Measurements from ENCODE around the gene FAM193B.

The FAM193B gene

GRCh38 chr5:177515580-177515979 lies 38.8 kb downstream of the FAM193B start:
- DNase-seq (ENCODE audit: low spot score), result no peak

GRCh38 chr5:177514541-177514940 lies 39.8 kb downstream of the FAM193B start:
- DNase-seq (ENCODE audit: low spot score), result no peak

- DNase-seq (ENCODE audit: low spot score), result no peak
Measured at GRCh38 chr5:177513500-177513899, 40.9 kb downstream of the FAM193B start.

- no peak for DNase-seq (ENCODE audit: low spot score)
Measured at GRCh38 chr5:177512736-177513380, 41.5 kb downstream of the FAM193B start.

- no peak for DNase-seq (ENCODE audit: low spot score)
Measured at GRCh38 chr5:177511796-177512675, 42.3 kb downstream of the FAM193B start.

GRCh38 chr5:177511181-177511580 lies 43.2 kb downstream of the FAM193B start:
- DNase-seq (ENCODE audit: low spot score), result no peak

- DNase-seq (ENCODE audit: low spot score), result no peak
Measured at GRCh38 chr5:177510567-177511053, 43.8 kb downstream of the FAM193B start.

GRCh38 chr5:177509991-177510566 lies 44.3 kb downstream of the FAM193B start:
- no peak for DNase-seq (ENCODE audit: low spot score)

- no peak for DNase-seq (ENCODE audit: low spot score)
Measured at GRCh38 chr5:177509381-177509951, 44.9 kb downstream of the FAM193B start, which contains the start of gene DOK3. TSS of gene DOK3 (minus strand) at chr5:177509826. CDS start at chr5:177509540, 286 bp downstream.

- DNase-seq (ENCODE audit: low spot score), result no peak
Measured at GRCh38 chr5:177508837-177509236, 45.5 kb downstream of the FAM193B start.

- DNase-seq (ENCODE audit: low spot score), result no peak
Measured at GRCh38 chr5:177508221-177508611, 46.1 kb downstream of the FAM193B start.

GRCh38 chr5:177507596-177508220 lies 46.7 kb downstream of the FAM193B start:
- no peak for DNase-seq (ENCODE audit: low spot score)

- DNase-seq (ENCODE audit: low spot score), result no peak
Measured at GRCh38 chr5:177507165-177507564, 47.2 kb downstream of the FAM193B start.

- no peak for DNase-seq (ENCODE audit: low spot score)
Measured at GRCh38 chr5:177505075-177505474, 49.3 kb downstream of the FAM193B start.

- DNase-seq (ENCODE audit: low spot score), result no peak
Measured at GRCh38 chr5:177504086-177505056, 50.0 kb downstream of the FAM193B start.

- DNase-seq (ENCODE audit: low spot score), result no peak
Measured at GRCh38 chr5:177503351-177504085, 50.8 kb downstream of the FAM193B start.

- DNase-seq (ENCODE audit: low spot score), result no peak
Measured at GRCh38 chr5:177502886-177503285, 51.5 kb downstream of the FAM193B start.

GRCh38 chr5:177501874-177502678 lies 52.3 kb downstream of the FAM193B start:
- DNase-seq (ENCODE audit: low spot score), result no peak

Data from CD4-positive, alpha-beta T cell treated with Interleukin-15 for 4 hours (primary cell).